ENCODE results near the gene RPL13. TPM values are rescaled to one million over a fixed set of nuclear protein-coding genes. Genes with fewer than 3 reads are reported as not detected.

RPL13 gene
- total and polyA plus RNA-seq, 7 experiments from 2014 or later, result 2,239 to 8,810 (median 5,354) TPM

GRCh38 chr16:89600427-89600826, 39.9 kb downstream of the RPL13 start:
- no peak for DNase-seq
- POLR2A ChIA-PET, result no interaction called here
- Mint-ChIP-seq H3K27me3 (no peaks in the 10 kb centered on the region), H3K9me3 (no peaks in the 10 kb centered on the region), H3K4me1 (peaks cover 0 to 12% (median 8%) of the 10 kb centered on the region in 7 donors), H3K4me3 (no peak overlapping the region), H3K36me3 (no peaks in the 10 kb centered on the region), H3K27ac (no peak overlapping the region)
- no peak for ATAC-seq
- no peaks in the 10 kb centered on the region for H3K9me3 ChIP-seq (ENCODE audit: control insufficient read depth in 2 of 3, low read length in 3 of 3)
- H3K4me3 ChIP-seq (ENCODE audit: low read length), result no peak overlapping the region
- no peaks in the 10 kb centered on the region for H3K27me3 ChIP-seq (ENCODE audit: control insufficient read depth in 2 of 2, insufficient read depth in 2 of 2, low read length in 2 of 2)
- H3K36me3 ChIP-seq (ENCODE audit: control insufficient read depth in 2 of 3, insufficient read depth in 3 of 3, low read length in 3 of 3), result no peaks in the 10 kb centered on the region
- peaks cover 12 to 13% of the 10 kb centered on the region in 2 donors for H3K4me1 ChIP-seq (ENCODE audit: control insufficient read depth in 2 of 2, insufficient read depth in 2 of 2, low read length in 2 of 2)
- CTCF ChIA-PET, result interaction anchor here (0.5 kb wide), 1 partner anchor 73 kb away, joined by 3 read pairs; no protein-coding TSS in a partner anchor
- H3K27ac ChIP-seq (ENCODE audit: low read depth, low read length), result no peak overlapping the region
- intact Hi-C loops (cut with micrococcal nuclease), result no loop called here

- DNase-seq, result no peak
Measured at GRCh38 chr16:89600956-89601355, 40.5 kb downstream of the RPL13 start.

GRCh38 chr16:89601906-89602272, 41.4 kb downstream of the RPL13 start:
- Histone ChIP-seq H3K4me1 (ENCODE audit: control insufficient read depth in 2 of 2, insufficient read depth in 2 of 2, low read length in 2 of 2) (peaks cover 12 to 13% of the 10 kb centered on the region in 2 donors), H3K27me3 (ENCODE audit: control insufficient read depth in 2 of 2, insufficient read depth in 2 of 2, low read length in 2 of 2) (no peaks in the 10 kb centered on the region), H3K9me3 (ENCODE audit: control insufficient read depth in 2 of 3, low read length in 3 of 3) (no peaks in the 10 kb centered on the region), H3K4me3 (ENCODE audit: low read length) (no peak overlapping the region), H3K36me3 (ENCODE audit: control insufficient read depth in 2 of 3, insufficient read depth in 3 of 3, low read length in 3 of 3) (no peaks in the 10 kb centered on the region), H3K27ac (ENCODE audit: low read depth, low read length) (no peak overlapping the region)
- Mint-ChIP-seq H3K4me1 (peaks cover 0 to 12% (median 8%) of the 10 kb centered on the region in 7 donors), H3K9me3 (no peaks in the 10 kb centered on the region), H3K4me3 (peak overlapping the region in 2 of 10 donors; percentile 28 to 63), H3K27me3 (no peaks in the 10 kb centered on the region), H3K36me3 (no peaks in the 10 kb centered on the region), H3K27ac (no peak overlapping the region)
- ChIA-PET CTCF (no interaction called here), POLR2A (no interaction called here)
- DNase-seq, result no peak
- intact Hi-C loops (cut with micrococcal nuclease), result no loop called here
- no peak for ATAC-seq

More at GRCh38 chr16:89600956-89601355, 40.5 kb downstream of the RPL13 start:
- ATAC-seq, result no peak
- Mint-ChIP-seq H3K9me3 (no peaks in the 10 kb centered on the region), H3K36me3 (no peaks in the 10 kb centered on the region), H3K27ac (no peak overlapping the region), H3K4me3 (no peak overlapping the region), H3K4me1 (peaks cover 0 to 12% (median 8%) of the 10 kb centered on the region in 7 donors), H3K27me3 (no peaks in the 10 kb centered on the region)
- Histone ChIP-seq H3K4me1 (ENCODE audit: control insufficient read depth in 2 of 2, insufficient read depth in 2 of 2, low read length in 2 of 2) (peaks cover 12 to 13% of the 10 kb centered on the region in 2 donors), H3K27me3 (ENCODE audit: control insufficient read depth in 2 of 2, insufficient read depth in 2 of 2, low read length in 2 of 2) (no peaks in the 10 kb centered on the region), H3K9me3 (ENCODE audit: control insufficient read depth in 2 of 3, low read length in 3 of 3) (no peaks in the 10 kb centered on the region), H3K27ac (ENCODE audit: low read depth, low read length) (no peak overlapping the region), H3K36me3 (ENCODE audit: control insufficient read depth in 2 of 3, insufficient read depth in 3 of 3, low read length in 3 of 3) (no peaks in the 10 kb centered on the region), H3K4me3 (ENCODE audit: low read length) (no peak overlapping the region)
- intact Hi-C loops (cut with micrococcal nuclease), result no loop called here
- ChIA-PET CTCF (no interaction called here), POLR2A (no interaction called here)

GRCh38 chr16:89602273-89602951, 41.9 kb downstream of the RPL13 start:
- no peak overlapping the region for H3K4me3 ChIP-seq (ENCODE audit: low read length)
- peak overlapping the region in 2 of 9 donors; percentile 3 to 74 for H3K27ac Mint-ChIP-seq
- intact Hi-C loops (cut with micrococcal nuclease), result no loop called here
- no peaks in the 10 kb centered on the region for H3K36me3 ChIP-seq (ENCODE audit: control insufficient read depth in 2 of 3, insufficient read depth in 3 of 3, low read length in 3 of 3)
- H3K4me3 Mint-ChIP-seq, result peak overlapping the region in 8 of 10 donors; percentile 20 to 72 (median 44)
- H3K36me3 Mint-ChIP-seq, result no peaks in the 10 kb centered on the region
- H3K9me3 Mint-ChIP-seq, result no peaks in the 10 kb centered on the region
- ChIA-PET POLR2A (no interaction called here), CTCF (no interaction called here)
- H3K4me1 Mint-ChIP-seq, result peaks cover 0 to 12% (median 8%) of the 10 kb centered on the region in 7 donors
- no peaks in the 10 kb centered on the region for H3K27me3 ChIP-seq (ENCODE audit: control insufficient read depth in 2 of 2, insufficient read depth in 2 of 2, low read length in 2 of 2)
- no peak overlapping the region for H3K27ac ChIP-seq (ENCODE audit: low read depth, low read length)
- ATAC-seq (peak; percentile 81), DNase-seq (peak in 6 of 9 donors; percentile 19 to 71 (median 33))
- H3K27me3 Mint-ChIP-seq, result no peaks in the 10 kb centered on the region
- H3K4me1 ChIP-seq (ENCODE audit: control insufficient read depth in 2 of 2, insufficient read depth in 2 of 2, low read length in 2 of 2), result peaks cover 12 to 13% of the 10 kb centered on the region in 2 donors
- H3K9me3 ChIP-seq (ENCODE audit: control insufficient read depth in 2 of 3, low read length in 3 of 3), result no peaks in the 10 kb centered on the region

- Histone ChIP-seq H3K27me3 (ENCODE audit: control insufficient read depth in 2 of 2, insufficient read depth in 2 of 2, low read length in 2 of 2) (no peaks in the 10 kb centered on the region), H3K9me3 (ENCODE audit: control insufficient read depth in 2 of 3, low read length in 3 of 3) (no peaks in the 10 kb centered on the region), H3K4me1 (ENCODE audit: control insufficient read depth in 2 of 2, insufficient read depth in 2 of 2, low read length in 2 of 2) (peaks cover 12 to 13% of the 10 kb centered on the region in 2 donors), H3K36me3 (ENCODE audit: control insufficient read depth in 2 of 3, insufficient read depth in 3 of 3, low read length in 3 of 3) (no peaks in the 10 kb centered on the region), H3K27ac (ENCODE audit: low read depth, low read length) (no peak overlapping the region), H3K4me3 (ENCODE audit: low read length) (no peak overlapping the region)
- ChIA-PET CTCF (no interaction called here), POLR2A (no interaction called here)
- no peaks in the 10 kb centered on the region for H3K36me3 Mint-ChIP-seq
- peaks cover 0 to 15% (median 8%) of the 10 kb centered on the region in 7 donors for H3K4me1 Mint-ChIP-seq
- DNase-seq (no peak), ATAC-seq (no peak)
- H3K4me3 Mint-ChIP-seq, result peak overlapping the region in 9 of 10 donors; percentile 4 to 72 (median 44)
- intact Hi-C loops (cut with micrococcal nuclease), result no loop called here
- no peaks in the 10 kb centered on the region for H3K27me3 Mint-ChIP-seq
- H3K27ac Mint-ChIP-seq, result peak overlapping the region in 2 of 9 donors; percentile 29 to 74
- no peaks in the 10 kb centered on the region for H3K9me3 Mint-ChIP-seq
Measured at GRCh38 chr16:89602952-89603590, 42.6 kb downstream of the RPL13 start.

- no peak for ATAC-seq
- no peaks in the 10 kb centered on the region for H3K36me3 Mint-ChIP-seq
- Histone ChIP-seq H3K27ac (ENCODE audit: low read depth, low read length) (no peak overlapping the region), H3K4me1 (ENCODE audit: control insufficient read depth in 2 of 2, insufficient read depth in 2 of 2, low read length in 2 of 2) (peaks cover 12 to 13% of the 10 kb centered on the region in 2 donors), H3K4me3 (ENCODE audit: low read length) (no peak overlapping the region), H3K9me3 (ENCODE audit: control insufficient read depth in 2 of 3, low read length in 3 of 3) (no peaks in the 10 kb centered on the region), H3K27me3 (ENCODE audit: control insufficient read depth in 2 of 2, insufficient read depth in 2 of 2, low read length in 2 of 2) (no peaks in the 10 kb centered on the region), H3K36me3 (ENCODE audit: control insufficient read depth in 2 of 3, insufficient read depth in 3 of 3, low read length in 3 of 3) (no peaks in the 10 kb centered on the region)
- no peak for DNase-seq
- CTCF ChIA-PET, result no interaction called here
- H3K27me3 Mint-ChIP-seq, result no peaks in the 10 kb centered on the region
- no peaks in the 10 kb centered on the region for H3K9me3 Mint-ChIP-seq
- H3K4me1 Mint-ChIP-seq, result peaks cover 0 to 15% (median 8%) of the 10 kb centered on the region in 7 donors
- H3K4me3 Mint-ChIP-seq, result no peak overlapping the region
- H3K27ac Mint-ChIP-seq, result no peak overlapping the region
- POLR2A ChIA-PET, result no interaction called here
- intact Hi-C loops (cut with micrococcal nuclease), result no loop called here
Measured at GRCh38 chr16:89604764-89605163, 44.3 kb downstream of the RPL13 start.

All from naive thymus-derived CD4-positive, alpha-beta T cell (primary cell).